DMS114 treated with DMSO at 0.1 percent for 48 hours (cell line): ENCODE data around the gene NTNG1.
"Not testable (repeated sequence)": the region's sequence is repeated elsewhere in the genome, so short reads cannot be mapped to it uniquely, and the experiment has no call there.

Experiments used
- DNase-seq: peaks from one replicate; lab custom pipeline; 2025; ENCODE audit not compliant: unreplicated experiment; lab: John Stamatoyannopoulos, UW

The NTNG1 gene

GRCh38 chr1:107142666-107143065 is 1.8 kb downstream of the NTNG1 start:
- DNase-seq, result no peak

GRCh38 chr1:107145637-107146036 is 4.8 kb downstream of the NTNG1 start:
- DNase-seq, result no peak

- DNase-seq, result no peak
Observed at GRCh38 chr1:107147843-107148242, 7.0 kb downstream of the NTNG1 start.

- DNase-seq, result no peak
Observed at GRCh38 chr1:107149946-107150345, 9.1 kb downstream of the NTNG1 start.

- DNase-seq, result no peak
Observed at GRCh38 chr1:107151295-107151694, 10.5 kb downstream of the NTNG1 start.

GRCh38 chr1:107152395-107152794 is 11.6 kb downstream of the NTNG1 start:
- no peak for DNase-seq

- DNase-seq, result no peak
Observed at GRCh38 chr1:107153014-107153413, 12.2 kb downstream of the NTNG1 start.

GRCh38 chr1:107158496-107158895 is 17.7 kb downstream of the NTNG1 start:
- DNase-seq, result no peak

GRCh38 chr1:107158991-107159390 is 18.2 kb downstream of the NTNG1 start:
- no peak for DNase-seq

- DNase-seq, result no peak
Observed at GRCh38 chr1:107162745-107163144, 21.9 kb downstream of the NTNG1 start.

- DNase-seq, result not testable (repeated sequence)
Observed at GRCh38 chr1:107164901-107165300, 24.1 kb downstream of the NTNG1 start.

GRCh38 chr1:107169615-107170014 is 28.8 kb downstream of the NTNG1 start:
- no peak for DNase-seq

- DNase-seq, result no peak
Observed at GRCh38 chr1:107171333-107171732, 30.5 kb downstream of the NTNG1 start.

- no peak for DNase-seq
Observed at GRCh38 chr1:107172450-107173170, 31.8 kb downstream of the NTNG1 start.

- no peak for DNase-seq
Observed at GRCh38 chr1:107175102-107175909, 34.5 kb downstream of the NTNG1 start.

GRCh38 chr1:107181253-107181969 is 40.6 kb downstream of the NTNG1 start:
- DNase-seq, result no peak

- no peak for DNase-seq
Observed at GRCh38 chr1:107183011-107183410, 42.2 kb downstream of the NTNG1 start.

- DNase-seq, result no peak
Observed at GRCh38 chr1:107184888-107185287, 44.0 kb downstream of the NTNG1 start.

- DNase-seq, result no peak
Observed at GRCh38 chr1:107187399-107187798, 46.6 kb downstream of the NTNG1 start.

GRCh38 chr1:107188160-107188559 is 47.3 kb downstream of the NTNG1 start:
- DNase-seq, result no peak

GRCh38 chr1:107194380-107194779 is 53.5 kb downstream of the NTNG1 start:
- DNase-seq, result no peak

GRCh38 chr1:107195476-107195875 is 54.6 kb downstream of the NTNG1 start:
- no peak for DNase-seq
